Heart right ventricle (tissue), 16 donors: ENCODE data around the gene VPS18. TPM values are rescaled to one million over a fixed set of nuclear protein-coding genes. Genes with fewer than 3 reads are reported as not detected.

Experiments used
- ATAC-seq, 8 donors: fragments of 200-7000 bp; cut with Tn5 transposase; one replicate each; pipeline ENCODE4 v1.9.1; 2020; ENCODE audit warnings: mild to moderate bottlenecking in 8 of 8, moderate library complexity in 8 of 8, moderate number of reproducible peaks in 1 of 8
- DNase-seq, 2 donors: peaks; one replicate each; pipeline ENCODE4 v3.0.0-alpha.2; 2020
- H3K27ac ChIP-seq, 10 donors: fragments of 200-600 bp; sonication (generic) in 2 of 10; one replicate each; pipeline versions ENCODE4 v1.5.0 to v1.8.0; 2020 to 2022; ENCODE audit warnings: mild to moderate bottlenecking in 3 of 10
- H3K27me3 ChIP-seq, 7 donors: fragments of 200-600 bp; one replicate each; pipeline ENCODE4 v1.8.0; 2021 to 2022; ENCODE audit warnings: mild to moderate bottlenecking in 2 of 7
- H3K36me3 ChIP-seq, 9 donors: fragments of 200-600 bp; sonication (generic) in 1 of 9; one replicate each; pipeline versions ENCODE4 v1.5.0 to v1.8.0; 2020 to 2022; ENCODE audit warnings: mild to moderate bottlenecking in 2 of 9
- H3K4me1 ChIP-seq, 9 donors: fragments of 200-600 bp; sonication (generic) in 1 of 9; one replicate each; pipeline versions ENCODE4 v1.5.0 to v1.8.0; 2020 to 2022; ENCODE audit warnings: mild to moderate bottlenecking in 4 of 9
- H3K4me3 ChIP-seq, 10 donors: fragments of 200-600 bp; sonication (generic) in 2 of 10; one replicate each; pipeline versions ENCODE4 v1.5.0 to v1.8.0; 2020 to 2022; ENCODE audit warnings: mild to moderate bottlenecking in 7 of 10, moderate library complexity in 2 of 10
- H3K9me3 ChIP-seq, 11 donors: fragments of 200-600 bp in 10 of 11; sonication (generic) in 2 of 11; one replicate each; pipeline versions ENCODE4 v1.5.0 to v1.8.0; 2013 to 2022; ENCODE audit warnings: mild to moderate bottlenecking in 2 of 11, control low read depth in 1 of 11, moderate library complexity in 1 of 11
- CTCF ChIP-seq, 9 donors: fragments of 200-600 bp; sonication (generic) in 2 of 9; IDR thresholded peaks; one replicate each; pipeline versions ENCODE4 v1.5.0 to v1.8.0; 2021 to 2022; ENCODE audit warnings: antibody characterized with exemption in 9 of 9, mild to moderate bottlenecking in 5 of 9, moderate library complexity in 1 of 9
- WGBS, 2 donors: extraction: QIAGEN DNeasy Blood & Tissue Kit; methylation state at CpG; one replicate each; pipeline ENCODE4 v1.1.7; 2013; ENCODE audit warnings: inconsistent platforms in 1 of 2; 5-methylcytosine and 5-hydroxymethylcytosine counted together
- intact Hi-C, 10 donors: fragments of 100-400 bp; cut with DNase I; formaldehyde crosslinking; loops; one replicate each; pipeline versions ENCODE4 v1.11.1 to v1.14.2; 2022
- polyA plus RNA-seq, 2 donors: library from polyadenylated mRNA; stranded (reverse); fragments of 200-250 nt; gene quantifications; one replicate each; pipeline ENCODE4 v1.2.3, GENCODE V29; 2013
- total RNA-seq, 10 donors: library from RNA; stranded (reverse); fragmentation: NEBNext Ultra II Directional in 3 of 10; extraction: Animal tissue kit (Norgen Biotek cat#: 25700) in 3 of 10; gene quantifications; one replicate each; pipeline versions ENCODE4 v1.2.1 to v1.2.4, GENCODE V29; 2021 to 2023
- donor health status: Arrhythmogenic right ventricular cardiomyopathy.
- donor health status: ischemic (EF 13 %, LVEDD 7.1; RV severe dilation, severe dysfunction).
- donor health status: healthy with polysubstance abuse.
- donor health status: DM: no; HTN: yes; CAD: no.
- donor health status: DM: no; HTN: no; CAD: no.
- donor health status: ischemic (EF 25% LVEDD 6.9; RV normal size, moderate dysfunction).
- donor health status: ischemic (EF 25% LVEDD 5.7; RV mildly dilated, moderate dysfunction).
- donor health status: healthy.
- donor health status: DM: yes; HTN: yes; CAD: no.
- donor health status: Ischemic cardiomyopathy.
- donor health status: ischemic (EF 35%, LVEDD 5.7; RV mildly dilated, moderate dysfunction).
- donor health status: nonischemic (EF 11% LVEDD 7.7; RV severe dilation, severe dysfunction).
- donor health status: DM: yes; HTN: yes; CAD: no.
- donor health status: PGD.
- donor health status: ischemic (EF 29% LVEDD 5.4; RV normal size, mild dysfunction).
- donor health status: nonischemic (EF 23%, LVEDD 6.1; RV moderate dilation, normal function).

VPS18 gene
- total and polyA plus RNA-seq, 12 donors = 10.5 to 25.0 (median 20.5) TPM

GRCh38 chr15:40894681-40895448 is 615 bp downstream of the VPS18 start:
- WGBS, 2 donors = 1 to 2% methylated on average over 33 of the region's 33 CpGs
- peak in 7 of 9 donors; percentile 15 to 47 (median 40) for TF ChIP-seq CTCF (IDR thresholded peaks at IDR 0.05)
- Histone ChIP-seq H3K27me3 (no peaks in the 10 kb centered on the region), H3K27ac (peak overlapping the region; percentile 69 to 95 (median 86)), H3K36me3 (peaks cover 0 to 44% (median 29%) of the 10 kb centered on the region in 9 donors), H3K9me3 (no peaks in the 10 kb centered on the region), H3K4me1 (peaks cover 0 to 30% (median 20%) of the 10 kb centered on the region in 9 donors), H3K4me3 (peak overlapping the region; percentile 57 to 99 (median 90))
- ATAC-seq (peak; percentile 11 to 56 (median 46)), DNase-seq (peak in 1 of 2 donors; percentile 39)
- intact Hi-C loops = loop anchor here in 9 of 10 donors (1.0 to 10.0 kb wide), 12 partner anchors 36 to 303 kb away; partner anchors contain the start of genes KNL1 (in 5 of the 9), DNAJC17 (in 1 of the 9), INO80 (in 1 of the 9) and RAD51 (in 1 of the 9)

GRCh38 chr15:40899536-40900207 is 5.4 kb downstream of the VPS18 start:
- DNase-seq (no peak), ATAC-seq (no peak)
- H3K36me3 ChIP-seq = peaks cover 0 to 87% (median 55%) of the 10 kb centered on the region in 9 donors
- H3K4me3 ChIP-seq = no peak overlapping the region
- no peak for TF ChIP-seq CTCF (IDR thresholded peaks at IDR 0.05)
- intact Hi-C loops = loop anchor here in 9 of 10 donors (5.0 to 10.0 kb wide), 11 partner anchors 95 to 433 kb away; partner anchors contain the start of genes INO80 (in 3 of the 9), KNL1 (in 2 of the 9), DNAJC17 (in 1 of the 9) and NUSAP1 (in 1 of the 9)
- H3K9me3 ChIP-seq = no peaks in the 10 kb centered on the region
- no peak overlapping the region for H3K27ac ChIP-seq
- no peaks in the 10 kb centered on the region for H3K27me3 ChIP-seq
- 89 to 91% methylated on average over 33 of the region's 33 CpGs for WGBS, 2 donors
- peaks cover 2 to 56% (median 28%) of the 10 kb centered on the region in 9 donors for H3K4me1 ChIP-seq

- TF ChIP-seq CTCF (IDR thresholded peaks at IDR 0.05) = no peak
- Histone ChIP-seq H3K27ac (no peak overlapping the region), H3K4me3 (no peak overlapping the region), H3K27me3 (no peaks in the 10 kb centered on the region), H3K9me3 (no peaks in the 10 kb centered on the region), H3K4me1 (peaks cover 2 to 57% (median 30%) of the 10 kb centered on the region in 9 donors), H3K36me3 (peaks cover 0 to 91% (median 55%) of the 10 kb centered on the region in 9 donors)
- 87 to 91% methylated on average over 36 of the region's 36 CpGs for WGBS, 2 donors
- DNase-seq (no peak), ATAC-seq (no peak)
- intact Hi-C loops = loop anchor here in 7 of 10 donors (5.0 to 10.0 kb wide), 6 partner anchors 117 to 432 kb away; partner anchors contain the start of genes INO80 (in 3 of the 7), NUSAP1 (in 1 of the 7) and OIP5 (in 1 of the 7)
Measured at GRCh38 chr15:40900256-40901052, 6.2 kb downstream of the VPS18 start.
